Breast epithelium (tissue), 4 donors: ENCODE data around the gene SLC23A2. TPM values are rescaled to one million over a fixed set of nuclear protein-coding genes. Genes with fewer than 3 reads are reported as not detected.
"Not testable (repeated sequence)": the region's sequence is repeated elsewhere in the genome, so short reads cannot be mapped to it uniquely, and the experiment has no call there.

Source experiments
- DNase-seq, 2 donors: peaks; one replicate each; pipeline ENCODE4 v3.0.0-alpha.2; 2019; ENCODE audit warnings: low spot score in 2 of 2
- H3K27ac ChIP-seq, 2 donors: fragments of 200-600 bp; sonication (generic) in 1 of 2; one replicate each; pipeline ENCODE4 v1.5.1; 2016 to 2019; ENCODE audit warnings: mild to moderate bottlenecking in 1 of 2
- H3K27me3 ChIP-seq, 2 donors: fragments of 200-600 bp; sonication (generic) in 1 of 2; one replicate each; pipeline versions ENCODE4 v1.5.1 to v1.6.0; 2017 to 2019; ENCODE audit warnings: control low read depth in 1 of 2, mild to moderate bottlenecking in 1 of 2
- H3K36me3 ChIP-seq: fragments of 200-600 bp; one replicate; pipeline ENCODE4 v1.5.1; 2019
- H3K4me1 ChIP-seq, 2 donors: fragments of 200-600 bp; sonication (generic); one replicate each; pipeline ENCODE4 v1.5.1; 2016 to 2019; ENCODE audit warnings: control low read depth in 1 of 2
- H3K4me3 ChIP-seq, 3 donors: fragments of 200-600 bp; sonication (generic); 1 replicate in 2 of 3; 2 replicates in 1 of 3; pipeline ENCODE4 v1.5.1; 2016 to 2019; ENCODE audit warnings: mild to moderate bottlenecking in 3 of 3, moderate library complexity in 2 of 3
- H3K9me3 ChIP-seq, 2 donors: fragments of 200-600 bp; sonication (generic) in 1 of 2; one replicate each; pipeline ENCODE4 v1.5.1; 2016 to 2019; ENCODE audit warnings: control low read depth in 1 of 2
- POLR2A ChIP-seq: fragments of 450-650 bp; IDR thresholded peaks from one replicate; pipeline ENCODE4 v1.6.1; 2016; ENCODE audit warnings: antibody characterized with exemption, mild to moderate bottlenecking, moderate library complexity
- POLR2AphosphoS5 ChIP-seq, 3 donors: sonication (generic); formaldehyde crosslinking; IDR thresholded peaks; one replicate each; pipeline ENCODE4 v1.6.1; 2017; ENCODE audit warnings: antibody characterized with exemption in 3 of 3
- intact Hi-C: fragments of 100-400 bp; cut with DNase I; formaldehyde crosslinking; loops from one replicate; pipeline ENCODE4 v1.15.1; 2023; ENCODE audit warnings: low total_unique reads
- total RNA-seq, 3 donors: library from RNA; depleted of rRNA; stranded (reverse); fragments of >200 nt; gene quantifications; one replicate each; pipeline ENCODE4 v1.1.0, GENCODE V29; 2016
- TF ChIP-seq, protein P1 (sequence below), 3 donors: fragments of 450-650 bp; IDR thresholded peaks; one replicate each; pipeline ENCODE4 v1.5.1; 2016 to 2017; ENCODE audit warnings: antibody characterized with exemption in 3 of 3, mild to moderate bottlenecking in 3 of 3, moderate library complexity in 3 of 3

The SLC23A2 gene
- total RNA-seq, 3 donors from 2014 or later, result 14.6 to 18.6 (median 15.4) TPM

DNA sequence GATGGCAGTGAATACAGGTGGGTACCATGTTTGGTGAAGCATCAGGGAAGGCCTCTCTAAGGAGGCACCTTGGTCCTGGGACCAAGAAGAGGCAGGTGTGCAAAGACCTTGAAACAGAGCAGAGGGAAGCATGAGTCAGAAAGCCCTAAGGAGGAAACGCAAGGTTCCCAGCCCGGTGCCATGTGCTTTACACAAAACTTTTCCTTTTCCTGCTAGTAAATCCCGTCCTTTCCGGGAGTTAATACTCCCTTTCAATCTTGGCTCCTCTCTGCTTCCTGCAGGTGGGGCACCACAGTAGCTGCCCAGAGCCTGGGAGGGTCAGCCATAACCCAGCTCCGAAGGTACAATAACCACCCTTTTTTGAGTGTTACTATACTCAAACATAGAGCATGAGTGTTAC, 19.4 kb upstream of the SLC23A2 start:
- DNase-seq, result no peak
- no peak for TF ChIP-seq POLR2AphosphoS5 (IDR thresholded peaks at IDR 0.05)
- TF ChIP-seq POLR2A, result no peak
- TF ChIP-seq, protein P1, sequence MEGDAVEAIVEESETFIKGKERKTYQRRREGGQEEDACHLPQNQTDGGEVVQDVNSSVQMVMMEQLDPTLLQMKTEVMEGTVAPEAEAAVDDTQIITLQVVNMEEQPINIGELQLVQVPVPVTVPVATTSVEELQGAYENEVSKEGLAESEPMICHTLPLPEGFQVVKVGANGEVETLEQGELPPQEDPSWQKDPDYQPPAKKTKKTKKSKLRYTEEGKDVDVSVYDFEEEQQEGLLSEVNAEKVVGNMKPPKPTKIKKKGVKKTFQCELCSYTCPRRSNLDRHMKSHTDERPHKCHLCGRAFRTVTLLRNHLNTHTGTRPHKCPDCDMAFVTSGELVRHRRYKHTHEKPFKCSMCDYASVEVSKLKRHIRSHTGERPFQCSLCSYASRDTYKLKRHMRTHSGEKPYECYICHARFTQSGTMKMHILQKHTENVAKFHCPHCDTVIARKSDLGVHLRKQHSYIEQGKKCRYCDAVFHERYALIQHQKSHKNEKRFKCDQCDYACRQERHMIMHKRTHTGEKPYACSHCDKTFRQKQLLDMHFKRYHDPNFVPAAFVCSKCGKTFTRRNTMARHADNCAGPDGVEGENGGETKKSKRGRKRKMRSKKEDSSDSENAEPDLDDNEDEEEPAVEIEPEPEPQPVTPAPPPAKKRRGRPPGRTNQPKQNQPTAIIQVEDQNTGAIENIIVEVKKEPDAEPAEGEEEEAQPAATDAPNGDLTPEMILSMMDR (IDR thresholded peaks at IDR 0.05), result no peak
- Histone ChIP-seq H3K27ac (no peak overlapping the region), H3K36me3 (no peaks in the 10 kb centered on the region), H3K4me3 (no peak overlapping the region), H3K9me3 (no peaks in the 10 kb centered on the region), H3K4me1 (no peaks in the 10 kb centered on the region), H3K27me3 (no peaks in the 10 kb centered on the region)
- intact Hi-C loops, result no loop called here

DNA sequence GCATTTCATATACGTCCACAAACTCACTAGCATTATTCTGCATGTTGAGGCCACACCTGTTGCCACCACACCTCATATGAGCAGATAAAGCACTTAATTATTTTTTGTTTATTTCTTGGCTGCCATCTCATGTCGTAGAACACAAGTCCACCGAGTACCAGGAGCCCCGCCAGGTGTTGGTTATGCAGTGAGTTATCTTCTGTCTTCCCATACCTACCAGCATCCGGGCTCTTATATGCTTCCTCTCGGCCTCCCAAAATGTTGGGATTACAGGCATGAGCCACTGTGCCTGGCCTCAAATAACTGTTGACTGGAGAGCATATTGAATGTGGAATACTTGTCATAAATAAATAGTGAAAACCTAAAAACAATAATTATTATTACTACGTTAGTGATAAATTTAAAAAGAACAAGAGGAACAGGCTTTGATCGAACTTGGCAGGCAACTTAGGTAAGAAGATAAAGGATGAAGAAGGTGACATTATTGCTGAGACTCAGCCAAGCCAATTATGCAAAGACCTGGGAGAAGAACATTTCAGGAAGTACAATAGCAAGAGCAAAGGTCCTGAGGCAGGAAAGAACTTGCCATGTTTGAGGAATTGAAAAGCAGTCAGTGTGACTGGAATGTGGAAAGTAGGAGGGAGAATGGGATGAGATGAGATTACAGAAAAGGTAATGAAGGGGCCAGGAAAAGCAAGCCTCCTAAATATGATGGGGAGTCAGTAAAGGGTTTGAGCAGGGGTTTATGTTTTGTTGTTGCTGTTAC, 12.6 kb upstream of the SLC23A2 start:
- intact Hi-C loops, result no loop called here
- TF ChIP-seq, protein P1 (IDR thresholded peaks at IDR 0.05), result no peak
- TF ChIP-seq POLR2AphosphoS5 (IDR thresholded peaks at IDR 0.05) (no peak), POLR2A (no peak)
- no peak for DNase-seq
- H3K4me1 ChIP-seq, result no peaks in the 10 kb centered on the region
- no peak overlapping the region for H3K27ac ChIP-seq
- H3K36me3 ChIP-seq, result no peaks in the 10 kb centered on the region
- H3K9me3 ChIP-seq, result no peaks in the 10 kb centered on the region
- H3K27me3 ChIP-seq, result no peaks in the 10 kb centered on the region
- no peak overlapping the region for H3K4me3 ChIP-seq

DNA sequence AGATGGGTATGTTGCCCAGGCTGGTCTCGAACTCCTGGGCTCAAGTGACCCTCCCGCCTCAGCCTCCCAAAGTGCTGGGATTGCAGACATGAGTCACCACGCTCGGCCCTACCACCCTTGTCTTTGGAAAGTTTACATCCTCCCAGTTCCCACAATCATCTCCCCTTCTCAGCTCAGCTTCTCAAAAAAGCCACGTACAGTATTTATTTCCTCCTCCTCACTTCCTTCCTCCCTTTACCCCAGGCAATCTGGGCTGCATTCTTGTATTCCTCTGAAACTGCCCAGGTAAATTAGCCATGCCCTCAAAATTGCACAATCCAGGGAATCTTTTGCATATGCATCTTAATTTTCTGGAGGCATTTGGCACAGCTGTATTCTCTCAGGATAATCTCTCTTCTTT, 7.4 kb upstream of the SLC23A2 start:
- H3K27ac ChIP-seq, result no peak overlapping the region
- intact Hi-C loops, result no loop called here
- no peaks in the 10 kb centered on the region for H3K36me3 ChIP-seq
- H3K27me3 ChIP-seq, result no peaks in the 10 kb centered on the region
- H3K4me1 ChIP-seq, result no peaks in the 10 kb centered on the region
- DNase-seq, result no peak
- TF ChIP-seq, protein P1 (IDR thresholded peaks at IDR 0.05), result no peak
- TF ChIP-seq POLR2AphosphoS5 (IDR thresholded peaks at IDR 0.05), result no peak
- no peak for TF ChIP-seq POLR2A
- no peak overlapping the region for H3K4me3 ChIP-seq
- H3K9me3 ChIP-seq, result no peaks in the 10 kb centered on the region

DNA sequence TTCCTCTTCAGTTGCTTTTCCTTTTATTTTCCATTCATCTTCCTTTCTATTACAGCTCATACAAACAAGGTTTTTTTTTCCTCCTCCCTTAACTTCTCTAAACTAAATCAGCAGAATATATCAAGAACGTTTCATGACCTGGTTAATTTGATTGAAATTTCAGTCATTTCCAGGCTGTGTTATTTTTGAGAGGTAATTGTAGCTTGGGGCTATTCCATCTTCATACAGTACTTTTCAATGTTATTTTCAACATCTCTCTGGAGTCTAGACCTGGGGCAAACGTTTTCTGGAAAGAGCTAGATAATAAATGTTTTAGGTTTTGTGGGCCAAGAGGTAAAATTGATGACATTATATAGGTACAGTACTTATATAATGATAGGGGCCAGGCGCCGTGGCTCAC, 4.0 kb upstream of the SLC23A2 start:
- no peak for DNase-seq
- Histone ChIP-seq H3K27ac (no peak overlapping the region), H3K36me3 (no peaks in the 10 kb centered on the region), H3K4me1 (no peaks in the 10 kb centered on the region), H3K9me3 (no peaks in the 10 kb centered on the region), H3K27me3 (no peaks in the 10 kb centered on the region), H3K4me3 (no peak overlapping the region)
- intact Hi-C loops, result no loop called here
- no peak for TF ChIP-seq POLR2AphosphoS5 (IDR thresholded peaks at IDR 0.05)
- TF ChIP-seq, protein P1 (IDR thresholded peaks at IDR 0.05), result no peak
- TF ChIP-seq POLR2A, result no peak

DNA sequence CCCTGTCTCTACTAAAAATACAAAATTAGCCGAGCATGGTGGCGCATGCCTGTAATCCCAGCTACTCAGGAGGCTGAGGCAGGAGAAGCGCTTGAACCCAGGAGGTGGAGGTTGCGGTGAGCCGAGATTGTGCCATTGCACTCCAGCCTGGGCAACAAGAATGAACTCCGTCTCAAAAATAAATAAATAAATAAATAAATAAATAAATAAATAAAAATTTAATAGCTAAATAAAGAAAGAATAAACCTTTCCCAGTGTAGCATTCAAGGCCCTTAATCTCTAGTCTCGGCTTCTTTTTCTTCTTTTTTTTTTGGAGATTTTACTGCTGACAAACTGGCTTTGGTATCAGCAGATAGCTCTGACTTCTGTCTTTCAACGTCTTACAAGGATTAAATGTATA, 3.5 kb upstream of the SLC23A2 start:
- H3K27ac ChIP-seq, H3K36me3 ChIP-seq, DNase-seq, H3K9me3 ChIP-seq, H3K4me3 ChIP-seq, H3K27me3 ChIP-seq, intact Hi-C loops, H3K4me1 ChIP-seq: not testable (repeated sequence)
